DND-41 (cell line): Measurements from ENCODE around the gene CCDC136.

Source experiments
- EZH2 ChIP-seq: IDR thresholded peaks from 3 replicates; pipeline ENCODE4 v1.6.1; 2012; ENCODE audit warnings: borderline replicate concordance, low read depth, mild to moderate bottlenecking, moderate library complexity, low read length, inconsistent platforms; ENCODE audit not compliant: severe bottlenecking
- TF ChIP-seq, protein P1 (sequence below): IDR thresholded peaks from 2 replicates; pipeline ENCODE4 v1.5.1; 2012; ENCODE audit warnings: borderline replicate concordance, low read length, moderate library complexity, mild to moderate bottlenecking; ENCODE audit not compliant: poor library complexity, severe bottlenecking; ENCODE audit errors: extremely low read depth

DNA sequence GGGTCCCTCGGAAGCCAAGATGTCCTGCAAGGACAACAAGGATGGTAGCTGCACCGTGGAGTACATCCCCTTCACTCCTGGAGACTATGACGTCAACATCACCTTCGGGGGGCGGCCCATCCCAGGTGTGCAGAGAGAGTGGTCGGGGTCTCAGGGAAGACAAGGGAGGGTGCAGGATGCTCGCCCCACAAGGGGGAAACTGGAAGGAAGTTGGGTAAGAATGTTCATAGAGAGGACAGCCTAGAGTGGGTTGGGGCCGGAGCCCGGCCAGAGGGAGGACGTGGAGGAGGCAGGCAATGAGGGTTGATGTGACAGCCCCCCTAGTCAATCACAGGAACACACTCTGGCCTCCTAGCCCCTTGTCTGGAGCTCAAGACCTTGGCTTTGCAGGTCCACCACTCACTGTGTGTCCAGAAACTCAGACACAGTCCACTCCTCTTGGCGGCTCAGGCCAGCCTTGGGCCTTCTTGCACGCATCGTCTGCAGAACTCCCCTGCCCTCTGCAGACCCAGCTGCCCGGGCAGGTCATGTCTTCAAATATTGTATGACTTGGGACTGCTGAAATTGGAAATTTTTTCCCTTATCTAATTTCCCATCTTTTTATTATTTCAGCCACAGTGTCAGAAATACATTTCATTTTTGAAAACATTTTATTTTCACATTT, 55.1 kb downstream of the CCDC136 start:
- TF ChIP-seq, protein P1, sequence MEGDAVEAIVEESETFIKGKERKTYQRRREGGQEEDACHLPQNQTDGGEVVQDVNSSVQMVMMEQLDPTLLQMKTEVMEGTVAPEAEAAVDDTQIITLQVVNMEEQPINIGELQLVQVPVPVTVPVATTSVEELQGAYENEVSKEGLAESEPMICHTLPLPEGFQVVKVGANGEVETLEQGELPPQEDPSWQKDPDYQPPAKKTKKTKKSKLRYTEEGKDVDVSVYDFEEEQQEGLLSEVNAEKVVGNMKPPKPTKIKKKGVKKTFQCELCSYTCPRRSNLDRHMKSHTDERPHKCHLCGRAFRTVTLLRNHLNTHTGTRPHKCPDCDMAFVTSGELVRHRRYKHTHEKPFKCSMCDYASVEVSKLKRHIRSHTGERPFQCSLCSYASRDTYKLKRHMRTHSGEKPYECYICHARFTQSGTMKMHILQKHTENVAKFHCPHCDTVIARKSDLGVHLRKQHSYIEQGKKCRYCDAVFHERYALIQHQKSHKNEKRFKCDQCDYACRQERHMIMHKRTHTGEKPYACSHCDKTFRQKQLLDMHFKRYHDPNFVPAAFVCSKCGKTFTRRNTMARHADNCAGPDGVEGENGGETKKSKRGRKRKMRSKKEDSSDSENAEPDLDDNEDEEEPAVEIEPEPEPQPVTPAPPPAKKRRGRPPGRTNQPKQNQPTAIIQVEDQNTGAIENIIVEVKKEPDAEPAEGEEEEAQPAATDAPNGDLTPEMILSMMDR, result no peak
- no peak for TF ChIP-seq EZH2
